LNCAP (cell line): ENCODE data around the gene COX18.

Experiments
- TF ChIP-seq, protein P1 (sequence below): fragments of 450-650 bp; IDR thresholded peaks from 2 replicates; pipeline ENCODE4 v1.5.1; 2017; ENCODE audit warnings: mild to moderate bottlenecking

The COX18 gene

DNA sequence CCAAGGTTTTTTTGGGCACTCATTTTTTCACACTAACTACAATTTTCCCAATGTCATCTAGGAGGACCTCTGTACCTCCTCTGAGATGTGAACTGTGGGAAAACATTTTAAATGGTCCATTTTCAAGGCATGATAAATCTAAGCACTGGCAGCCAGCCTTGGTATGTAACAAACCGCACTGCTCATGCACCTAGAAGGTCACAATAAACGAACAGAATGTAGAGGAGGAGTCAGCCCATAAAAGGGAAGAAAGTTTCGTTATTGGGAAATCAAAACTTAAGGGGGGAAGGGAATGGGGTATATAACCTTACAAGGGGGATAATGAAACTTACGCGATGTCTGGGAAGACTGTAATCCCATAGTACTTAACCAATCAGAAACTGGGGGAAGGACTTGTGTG, 16.4 kb downstream of the COX18 start:
- TF ChIP-seq, protein P1, sequence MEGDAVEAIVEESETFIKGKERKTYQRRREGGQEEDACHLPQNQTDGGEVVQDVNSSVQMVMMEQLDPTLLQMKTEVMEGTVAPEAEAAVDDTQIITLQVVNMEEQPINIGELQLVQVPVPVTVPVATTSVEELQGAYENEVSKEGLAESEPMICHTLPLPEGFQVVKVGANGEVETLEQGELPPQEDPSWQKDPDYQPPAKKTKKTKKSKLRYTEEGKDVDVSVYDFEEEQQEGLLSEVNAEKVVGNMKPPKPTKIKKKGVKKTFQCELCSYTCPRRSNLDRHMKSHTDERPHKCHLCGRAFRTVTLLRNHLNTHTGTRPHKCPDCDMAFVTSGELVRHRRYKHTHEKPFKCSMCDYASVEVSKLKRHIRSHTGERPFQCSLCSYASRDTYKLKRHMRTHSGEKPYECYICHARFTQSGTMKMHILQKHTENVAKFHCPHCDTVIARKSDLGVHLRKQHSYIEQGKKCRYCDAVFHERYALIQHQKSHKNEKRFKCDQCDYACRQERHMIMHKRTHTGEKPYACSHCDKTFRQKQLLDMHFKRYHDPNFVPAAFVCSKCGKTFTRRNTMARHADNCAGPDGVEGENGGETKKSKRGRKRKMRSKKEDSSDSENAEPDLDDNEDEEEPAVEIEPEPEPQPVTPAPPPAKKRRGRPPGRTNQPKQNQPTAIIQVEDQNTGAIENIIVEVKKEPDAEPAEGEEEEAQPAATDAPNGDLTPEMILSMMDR: no peak

GRCh38 chr4:73051625-73052024, 17.9 kb downstream of the COX18 start:
- TF ChIP-seq, protein P1: no peak

DNA sequence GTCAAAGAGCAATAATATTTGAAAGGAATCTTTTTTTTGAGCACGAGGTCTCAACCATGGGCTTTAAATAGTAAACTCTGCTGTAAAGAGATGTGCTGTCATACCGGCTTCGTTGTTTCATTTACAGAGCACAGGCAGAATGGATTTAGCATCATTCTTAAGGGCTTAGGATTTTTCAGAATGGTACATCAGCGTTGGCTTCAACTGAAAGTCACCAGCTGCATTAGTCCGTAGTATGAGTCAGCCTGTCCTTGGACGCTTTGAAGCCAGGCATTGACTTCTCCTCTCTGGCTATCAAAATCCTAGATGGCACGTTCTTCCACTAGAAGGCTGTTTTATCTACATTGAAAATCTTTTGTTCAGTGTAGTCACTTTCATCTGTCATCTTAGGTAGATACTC, 23.6 kb downstream of the COX18 start:
- TF ChIP-seq, protein P1: no peak

DNA sequence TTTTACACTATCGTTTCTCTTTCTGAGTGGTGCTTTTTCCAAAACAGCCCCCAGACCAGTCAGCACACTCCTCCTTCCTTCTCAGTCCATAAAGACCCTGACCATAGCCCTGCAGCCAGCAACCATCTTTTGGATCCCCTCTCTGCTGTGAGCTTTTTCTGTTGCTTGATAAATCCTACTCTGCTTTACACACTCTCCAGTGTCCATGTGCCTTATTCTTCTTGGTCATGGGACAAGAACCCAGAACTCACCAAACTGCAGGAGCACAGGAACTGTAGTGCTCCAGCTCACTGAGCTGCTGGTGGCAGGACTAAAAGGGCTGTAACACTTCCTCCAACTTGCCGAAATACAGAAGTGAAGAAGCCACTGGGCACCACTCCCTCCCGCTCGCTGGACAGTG, 32.5 kb downstream of the COX18 start:
- TF ChIP-seq, protein P1: no peak

DNA sequence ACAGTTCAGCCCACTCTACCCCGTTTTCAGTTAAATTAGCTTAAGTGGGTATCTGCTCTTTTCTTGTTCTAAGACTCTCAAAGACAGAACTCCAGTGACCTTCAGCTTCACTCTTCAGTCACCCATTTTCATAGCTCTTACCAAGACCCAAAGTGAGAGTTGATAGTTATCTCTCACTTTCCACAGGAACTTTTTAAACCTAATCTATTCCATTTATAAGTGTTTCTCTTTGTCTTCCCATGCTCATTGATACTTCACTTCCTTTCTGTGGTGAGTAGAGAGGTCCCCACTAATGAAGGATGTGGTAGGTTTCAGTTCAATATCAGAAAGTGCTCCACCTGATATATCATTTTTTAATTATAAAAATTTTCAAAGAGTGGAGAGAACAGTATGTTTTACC, 33.4 kb downstream of the COX18 start:
- TF ChIP-seq, protein P1: no peak

DNA sequence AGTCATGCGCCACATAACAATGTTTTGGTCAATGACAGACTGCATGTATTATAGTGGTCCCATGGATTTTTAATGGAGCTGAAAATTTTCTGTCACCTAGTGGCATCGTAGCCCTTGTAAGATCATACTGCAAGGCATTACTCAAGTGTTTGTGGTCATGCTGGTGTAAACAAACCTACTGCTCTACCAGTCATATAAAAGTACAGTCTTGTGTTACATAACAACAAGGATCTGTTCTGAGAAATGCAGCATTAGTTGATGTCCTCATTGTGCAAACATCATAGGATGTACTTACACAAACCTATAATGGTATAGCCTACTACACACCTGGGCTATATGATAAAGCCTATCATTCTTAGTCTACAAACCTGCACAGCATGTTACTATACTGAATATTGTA, 34.6 kb downstream of the COX18 start:
- TF ChIP-seq, protein P1: no peak

GRCh38 chr4:73028621-73029020, 40.9 kb downstream of the COX18 start:
- TF ChIP-seq, protein P1: no peak

- TF ChIP-seq, protein P1: peak; percentile 61
Observed at GRCh38 chr4:73021634-73022033, 47.9 kb downstream of the COX18 start.
